ENCODE data around the gene PIK3C2G.

Gene PIK3C2G

DNA sequence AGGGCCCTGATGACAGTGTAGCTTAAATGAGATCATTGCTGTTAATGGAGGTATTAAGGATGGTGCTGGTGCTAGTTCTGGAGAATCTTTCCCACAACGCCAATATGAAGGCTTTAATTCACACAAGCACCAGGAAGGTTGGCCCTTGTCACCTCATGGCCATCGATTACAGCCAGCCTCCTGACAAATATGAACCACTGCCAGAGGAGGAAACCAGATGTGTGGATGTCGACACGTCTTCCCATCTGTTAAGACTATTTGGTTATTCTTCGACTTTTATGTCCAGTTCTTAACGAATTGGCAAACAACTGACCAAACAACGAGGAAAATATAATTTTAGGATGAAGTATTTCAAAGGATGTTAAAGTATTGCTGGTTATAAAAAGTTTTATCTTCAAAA, 79.5 kb downstream of the PIK3C2G start:
- DNase-seq (ENCODE audit: low read depth in 3 of 3): no peak

DNA sequence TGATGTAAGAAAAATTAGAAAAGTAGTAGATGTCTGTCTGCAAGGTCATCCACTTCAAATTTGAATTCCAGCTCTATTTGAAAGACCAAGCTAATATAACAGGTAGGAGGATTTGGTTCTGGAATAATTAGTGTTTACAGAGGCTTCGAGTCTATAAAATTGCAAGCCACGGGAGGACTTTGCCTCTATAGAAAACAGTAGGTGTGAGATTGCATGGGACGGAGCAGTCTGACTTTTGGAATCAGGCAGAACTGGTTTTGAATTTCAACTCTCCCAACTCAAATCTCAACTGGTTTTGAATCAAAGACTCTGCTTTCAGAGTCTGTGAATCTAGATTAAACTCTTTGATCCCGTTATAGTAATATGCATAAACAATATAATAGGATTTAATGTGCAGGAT, 82.4 kb downstream of the PIK3C2G start:
- DNase-seq (ENCODE audit: low read depth in 3 of 3): no peak

DNA sequence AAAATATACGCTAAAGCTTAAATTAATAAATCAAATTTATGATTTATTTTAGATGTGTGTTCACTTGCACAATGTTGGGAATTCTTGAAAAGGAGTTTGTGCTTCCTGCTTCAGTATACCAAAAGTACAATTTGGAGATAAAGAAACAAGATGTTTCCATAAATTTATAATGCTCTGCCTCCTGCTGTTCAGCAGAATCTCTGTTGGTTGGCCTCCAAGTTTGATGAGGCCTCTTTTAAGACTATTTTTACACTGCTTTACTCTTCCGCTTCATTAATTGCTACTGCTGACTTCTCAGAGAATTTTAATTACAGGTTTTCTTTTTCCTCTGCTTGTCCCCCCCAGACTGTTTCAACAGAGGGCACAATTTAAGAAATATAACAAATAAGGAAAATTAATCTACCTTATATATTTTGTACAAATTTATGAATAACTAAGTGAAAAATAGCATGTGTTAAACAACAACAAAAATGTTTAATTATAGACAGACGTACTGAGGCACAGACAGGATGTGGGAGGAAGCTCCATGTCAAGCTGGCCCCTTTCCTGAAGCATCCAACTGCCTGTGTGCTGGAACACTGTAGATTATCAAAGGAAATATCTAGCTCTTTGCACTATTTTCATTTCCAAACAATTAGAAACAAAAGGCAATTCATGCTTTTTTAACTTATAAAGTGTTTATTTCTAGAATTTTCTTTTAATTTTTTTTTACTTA, 83.9 kb downstream of the PIK3C2G start:
- DNase-seq (ENCODE audit: low read depth in 3 of 3): no peak

DNA sequence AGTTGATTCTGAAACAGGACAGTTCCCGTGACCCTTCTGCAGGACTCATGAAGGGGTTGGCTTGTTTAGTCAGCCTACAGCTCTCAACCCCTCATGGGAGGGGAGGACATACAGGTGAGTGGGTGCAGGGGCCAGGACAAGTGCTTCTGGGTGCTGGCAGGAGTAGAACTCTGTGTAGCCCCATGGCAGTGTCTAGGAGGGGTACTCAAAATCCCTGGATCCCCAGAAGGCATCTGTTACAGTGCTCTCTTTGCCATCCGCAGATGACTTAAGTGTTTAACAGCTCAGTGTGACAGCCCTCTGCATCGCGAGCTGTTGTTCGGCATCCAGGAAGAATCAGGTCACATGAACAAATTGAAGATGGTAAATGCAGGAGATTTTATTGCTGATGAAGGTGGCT, 91.0 kb downstream of the PIK3C2G start:
- no peak for DNase-seq (ENCODE audit: low read depth in 3 of 3)

DNA sequence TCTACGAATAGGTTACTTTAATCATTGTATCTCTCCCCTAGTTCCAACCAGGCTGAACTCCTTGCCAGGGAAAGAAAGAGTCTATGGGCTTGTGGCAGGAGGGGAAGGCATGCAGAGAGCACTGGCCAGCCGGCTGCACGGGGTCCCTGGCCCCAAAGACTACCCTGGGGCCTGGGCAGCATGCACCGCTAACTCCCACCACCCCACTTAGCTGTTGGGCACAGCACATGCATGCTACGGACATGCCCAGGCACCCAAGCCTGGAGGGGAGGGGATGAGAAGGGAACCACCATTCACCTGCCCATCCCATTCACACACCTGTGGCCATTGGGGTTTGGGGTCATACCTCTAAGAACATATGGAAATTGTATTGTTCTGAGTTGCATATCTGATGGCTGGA, 94.1 kb downstream of the PIK3C2G start:
- no peak for DNase-seq (ENCODE audit: low read depth in 3 of 3)

DNA sequence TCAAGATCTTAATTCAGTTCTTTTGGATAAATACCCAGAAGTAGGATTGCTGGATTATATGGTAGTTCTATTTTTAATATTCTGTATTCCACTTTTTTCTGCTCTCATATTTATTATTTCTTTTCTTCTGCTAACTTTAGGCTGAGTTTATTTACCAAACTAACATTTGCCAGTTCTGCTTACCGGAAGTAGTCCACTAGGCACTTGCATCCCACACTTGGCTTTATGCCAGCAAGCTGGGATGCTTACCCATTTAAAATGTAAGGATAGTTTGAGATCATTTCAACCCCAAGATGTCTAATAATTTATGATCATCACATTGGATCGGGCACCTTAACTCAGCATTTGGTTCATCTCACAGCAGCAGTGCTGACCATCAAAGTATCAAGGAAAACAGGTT, 96.8 kb downstream of the PIK3C2G start:
- DNase-seq (ENCODE audit: low read depth in 3 of 3): no peak

DNA sequence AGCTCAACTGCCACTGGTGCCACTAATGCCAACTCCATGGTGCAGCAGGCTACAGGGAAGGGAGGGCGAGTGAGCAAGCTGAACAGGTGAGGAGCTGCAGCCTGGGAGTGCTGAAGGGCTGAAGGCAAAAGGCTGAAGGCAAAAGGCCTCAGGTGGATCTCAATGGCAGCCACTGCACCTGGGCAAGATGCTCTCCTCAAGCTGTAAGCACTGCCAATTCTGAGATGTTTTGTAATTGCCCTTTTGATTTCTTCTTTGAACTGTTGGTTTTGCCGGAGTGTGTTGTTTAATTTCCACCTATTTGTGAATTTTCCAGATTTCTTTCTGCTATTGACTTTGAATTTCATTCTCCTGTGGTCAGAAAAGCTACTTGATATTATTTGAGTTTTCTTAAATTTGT, 97.6 kb downstream of the PIK3C2G start:
- no peak for DNase-seq (ENCODE audit: low read depth in 3 of 3)

DNA sequence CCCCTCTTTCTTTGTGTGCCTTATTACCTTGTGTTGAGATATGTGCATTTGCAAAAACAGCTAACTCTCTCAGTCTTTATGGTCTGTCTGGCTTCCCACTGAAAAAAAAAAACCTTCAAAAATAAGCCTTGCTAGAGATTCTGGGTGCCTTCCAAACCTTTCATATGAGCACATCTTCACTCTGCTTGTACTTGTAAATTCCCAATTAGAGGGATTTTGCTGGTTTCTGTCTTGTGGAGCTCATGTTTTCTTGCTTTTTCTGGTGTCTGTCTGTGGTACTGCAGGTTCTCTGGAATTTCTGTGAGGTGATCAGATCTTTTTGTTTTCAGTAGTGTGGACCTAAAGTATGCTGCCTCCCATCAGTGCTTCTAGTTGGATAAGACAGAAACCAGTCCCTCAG, 100.1 kb downstream of the PIK3C2G start:
- no peak for DNase-seq (ENCODE audit: low read depth in 3 of 3)

DNA sequence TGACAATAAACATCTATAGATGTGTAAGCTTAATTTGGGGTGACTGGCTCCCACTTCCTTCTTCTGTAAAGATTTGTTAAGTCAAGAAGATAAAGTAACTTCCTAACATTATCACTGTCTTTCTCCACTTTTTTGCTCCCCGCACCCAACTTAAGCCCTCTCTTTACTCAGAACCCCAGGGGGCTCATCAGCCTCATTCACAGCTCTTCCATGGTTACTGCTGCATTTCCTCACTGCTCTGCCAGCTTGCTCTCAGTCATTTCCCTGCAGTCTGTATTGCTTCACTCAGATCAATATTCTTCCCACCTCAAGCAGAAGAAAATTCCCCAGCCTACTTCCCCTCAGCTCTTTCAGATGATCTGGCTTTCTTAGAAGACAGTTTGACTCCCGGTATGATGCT, 102.0 kb downstream of the PIK3C2G start:
- DNase-seq (ENCODE audit: low read depth in 3 of 3): no peak

DNA sequence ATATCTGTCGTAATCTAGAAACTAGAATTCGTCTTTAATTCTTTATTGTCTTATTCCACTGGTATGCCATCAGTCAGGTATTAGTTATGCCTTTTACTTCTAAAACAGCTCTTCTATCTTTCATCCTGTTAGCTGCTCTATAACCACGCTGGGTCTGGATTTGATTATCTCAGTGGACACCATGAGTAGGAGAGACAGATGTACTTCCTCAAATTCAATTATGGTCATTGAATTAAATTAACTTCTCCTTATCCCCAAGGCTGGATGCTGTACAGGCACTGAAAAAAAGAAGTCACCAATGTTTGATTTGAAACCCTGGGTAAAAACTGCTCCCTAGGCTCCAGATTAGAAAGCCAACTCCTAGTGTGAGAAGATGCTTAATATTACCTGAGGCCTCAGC, 107.3 kb downstream of the PIK3C2G start:
- DNase-seq (ENCODE audit: low read depth in 3 of 3): no peak

DNA sequence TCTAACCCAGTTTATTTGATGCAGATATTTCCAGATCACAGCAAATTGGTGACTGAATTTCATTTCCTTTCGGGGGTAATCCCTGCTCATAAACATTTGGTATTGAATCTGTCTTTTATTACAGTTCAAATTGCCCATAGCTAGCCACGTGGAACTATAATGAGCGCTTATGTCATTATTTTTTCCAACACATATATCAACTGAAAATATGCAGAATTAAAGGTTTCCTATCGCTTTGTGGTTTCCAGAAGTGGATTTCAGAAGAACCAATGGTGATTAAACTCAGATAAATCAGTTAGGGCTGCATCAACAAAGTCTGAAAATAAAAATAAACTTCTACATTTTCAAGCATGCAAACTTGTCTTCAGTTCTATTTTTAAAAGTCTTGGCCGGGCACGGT, 111.9 kb downstream of the PIK3C2G start:
- no peak for DNase-seq (ENCODE audit: low read depth in 3 of 3)

DNA sequence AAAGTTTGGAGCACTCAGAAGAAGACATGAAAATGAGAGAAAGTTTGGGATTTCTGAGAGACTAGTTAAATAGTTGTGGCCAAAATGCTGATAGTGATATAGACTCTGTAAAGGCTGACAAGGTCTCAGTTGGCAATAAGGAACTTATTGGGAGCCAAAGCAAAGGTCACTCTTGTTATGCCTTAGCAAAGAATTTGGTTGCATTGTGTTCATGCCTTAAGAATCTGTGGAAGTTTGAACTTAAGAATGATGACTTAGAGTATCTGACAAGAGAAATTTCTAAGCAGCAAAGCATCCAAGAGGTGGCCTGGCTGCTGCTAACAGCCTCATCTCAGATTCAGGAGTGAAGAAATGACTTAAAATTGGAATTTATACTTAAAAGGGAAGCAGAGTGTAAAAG, 113.8 kb downstream of the PIK3C2G start:
- no peak for DNase-seq (ENCODE audit: low read depth in 3 of 3)

DNA sequence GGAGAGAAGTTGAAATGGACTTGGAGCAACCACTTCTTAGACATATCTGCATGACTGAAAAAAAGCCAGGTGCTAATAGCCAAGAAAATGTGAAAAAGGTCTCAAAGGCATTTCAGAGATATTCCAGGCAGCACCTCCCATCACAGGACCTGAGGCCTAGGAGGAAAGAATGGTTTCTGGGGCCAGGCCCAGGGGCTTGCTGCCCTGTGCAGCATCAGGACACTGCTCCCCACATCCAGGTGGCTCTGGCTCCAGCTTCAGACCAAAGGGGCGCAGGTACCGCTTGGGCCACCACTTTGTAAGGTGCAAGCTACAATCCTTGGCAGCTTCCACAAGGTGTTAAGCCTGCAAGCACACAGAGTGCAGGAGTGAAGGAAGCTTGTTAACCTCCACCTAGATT, 114.3 kb downstream of the PIK3C2G start:
- no peak for DNase-seq (ENCODE audit: low read depth in 3 of 3)

DNA sequence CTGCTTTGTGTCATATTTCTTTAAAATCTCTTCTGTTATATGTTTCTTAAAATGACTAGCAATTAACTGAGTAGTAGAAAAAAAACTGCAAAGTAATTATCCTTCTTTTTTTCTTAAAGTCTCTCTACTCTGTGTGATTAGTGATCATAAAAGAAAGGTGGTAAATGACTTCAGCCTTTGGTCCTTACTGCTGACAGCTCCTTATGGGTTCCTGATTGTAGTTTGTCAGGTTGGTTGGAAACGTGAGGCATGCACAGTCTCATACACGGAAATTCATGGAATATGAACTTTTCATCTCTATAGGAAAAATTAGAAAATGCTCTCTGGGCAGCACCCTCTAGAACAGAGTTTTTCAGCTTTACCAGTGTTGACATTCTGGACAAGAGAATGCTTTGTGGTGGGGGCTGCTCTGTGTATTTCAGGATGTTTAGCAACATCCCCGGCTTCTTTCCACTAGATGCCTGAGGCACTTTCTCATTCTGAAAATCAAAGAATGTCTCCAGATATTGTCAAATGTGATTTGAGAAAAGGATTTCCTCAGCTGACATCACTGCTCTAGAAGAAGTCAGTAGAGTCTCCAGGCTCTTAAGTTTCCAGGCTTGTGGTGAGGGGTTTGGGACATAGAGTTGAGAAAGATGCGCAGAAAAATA, 121.0 kb downstream of the PIK3C2G start:
- DNase-seq (ENCODE audit: low read depth in 3 of 3): no peak

DNA sequence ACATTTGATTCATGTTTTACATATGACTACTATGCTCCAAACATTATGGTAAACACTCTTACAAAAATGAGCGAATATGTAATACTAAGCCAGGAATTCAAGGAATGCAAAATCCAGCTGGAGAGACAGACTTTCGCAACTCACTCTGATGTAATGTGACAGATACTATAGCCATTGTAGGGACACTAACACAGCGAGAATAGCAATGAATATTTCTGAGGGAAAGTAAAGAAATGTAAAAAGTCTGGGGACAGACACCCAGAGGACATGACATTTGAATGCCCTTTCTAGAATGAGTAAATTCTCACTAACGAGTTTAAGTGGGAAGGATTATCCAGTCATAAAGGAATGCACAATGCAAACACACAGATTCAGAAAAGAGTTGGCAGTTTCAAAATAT, 121.9 kb downstream of the PIK3C2G start:
- DNase-seq (ENCODE audit: low read depth in 3 of 3): no peak

DNA sequence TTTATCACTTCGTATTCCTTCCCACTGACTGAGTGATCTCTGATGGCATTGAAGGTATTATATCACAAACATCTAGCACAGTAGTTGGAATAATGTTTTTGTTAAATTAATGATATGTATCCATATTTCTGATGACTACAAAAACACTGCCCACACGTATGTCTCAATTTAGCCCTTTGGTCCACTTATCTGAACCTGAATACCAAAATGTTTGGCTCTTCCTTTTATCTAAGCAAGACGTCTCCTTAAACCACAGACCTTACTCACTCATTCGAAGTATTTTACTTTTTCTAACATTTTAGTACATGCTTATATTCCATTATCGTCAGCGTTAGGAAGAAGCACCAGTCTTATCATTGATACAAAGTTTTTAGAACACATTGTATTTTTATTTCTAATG, 126.4 kb downstream of the PIK3C2G start:
- no peak for DNase-seq (ENCODE audit: low read depth in 3 of 3)

DNA sequence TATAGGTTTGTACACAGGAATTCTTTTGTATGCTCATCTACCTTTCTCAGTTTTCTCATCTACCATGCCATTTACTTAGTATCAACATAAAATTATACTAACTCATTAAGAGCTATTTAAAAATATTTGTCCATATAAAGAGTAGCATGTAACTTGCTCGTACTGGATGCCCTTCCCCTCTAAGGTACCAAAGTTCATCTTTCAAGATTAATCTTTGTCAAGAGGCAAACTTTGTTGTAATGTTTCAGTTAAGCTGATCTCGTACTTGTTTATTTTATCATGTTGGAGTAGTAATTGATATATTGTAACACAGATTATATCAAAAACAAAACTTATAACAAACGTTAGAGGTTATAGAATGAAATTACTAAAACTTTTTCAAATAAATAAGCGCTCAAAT, 128.5 kb downstream of the PIK3C2G start:
- no peak for DNase-seq (ENCODE audit: low read depth in 3 of 3)

DNA sequence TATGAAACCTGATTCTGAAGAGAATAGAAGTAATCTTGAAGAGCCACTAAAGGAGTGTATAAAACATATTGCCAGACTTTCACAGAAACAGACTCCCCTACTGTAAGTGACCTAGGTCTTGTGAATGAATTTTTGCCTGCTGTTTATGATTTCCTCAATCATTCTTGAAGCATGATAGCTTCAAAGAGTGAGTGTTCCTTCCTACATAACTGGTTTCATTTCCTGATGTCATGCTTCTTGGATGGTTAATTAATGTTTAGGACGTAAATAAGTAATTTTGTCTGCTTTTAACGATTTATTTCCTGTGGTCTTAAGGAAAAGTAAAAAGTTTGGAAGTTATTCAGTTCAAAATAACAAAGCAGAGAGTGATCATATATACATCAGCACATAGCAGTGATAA, 129.8 kb downstream of the PIK3C2G start:
- no peak for DNase-seq (ENCODE audit: low read depth in 3 of 3)

DNA sequence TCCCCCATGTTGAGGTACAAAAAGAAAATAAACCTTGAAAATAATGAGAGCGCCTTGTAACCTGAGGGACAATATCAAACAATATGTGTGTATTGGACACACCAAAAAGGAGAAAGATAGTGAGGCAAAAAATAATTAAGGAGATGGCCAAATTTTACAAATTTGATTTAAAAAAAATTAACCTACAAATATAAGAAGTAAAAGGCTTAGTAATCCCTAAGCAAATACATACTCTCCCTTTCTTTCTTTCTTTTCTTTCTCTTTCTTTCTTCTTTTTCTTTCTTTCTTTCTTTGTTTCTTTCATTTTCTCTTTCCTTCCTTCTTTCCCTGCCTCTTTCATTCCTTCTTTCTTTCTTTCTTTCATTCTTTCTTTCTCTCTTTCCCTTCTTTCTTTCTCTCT, 133.4 kb downstream of the PIK3C2G start:
- no peak for DNase-seq (ENCODE audit: low read depth in 3 of 3)

DNA sequence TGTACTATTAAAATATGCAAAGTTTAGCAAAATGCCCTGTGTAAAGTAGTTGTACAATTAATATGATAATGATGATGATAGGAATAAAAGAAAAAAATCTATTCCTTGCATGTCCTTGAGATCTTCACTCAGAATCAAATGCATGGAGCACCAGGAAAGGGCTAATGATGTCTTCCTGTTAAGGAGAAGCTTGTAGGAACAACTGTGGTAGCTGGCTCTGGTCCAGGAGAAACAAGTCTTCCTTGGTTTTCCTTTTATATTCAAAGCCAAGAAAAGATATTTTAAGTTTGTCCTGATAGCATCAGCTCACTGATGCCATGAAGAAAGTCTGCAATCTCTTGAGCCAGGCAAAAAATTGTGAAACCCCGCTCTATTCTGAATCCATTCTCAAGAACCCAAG, 138.9 kb downstream of the PIK3C2G start:
- no peak for DNase-seq (ENCODE audit: low read depth in 3 of 3)

DNA sequence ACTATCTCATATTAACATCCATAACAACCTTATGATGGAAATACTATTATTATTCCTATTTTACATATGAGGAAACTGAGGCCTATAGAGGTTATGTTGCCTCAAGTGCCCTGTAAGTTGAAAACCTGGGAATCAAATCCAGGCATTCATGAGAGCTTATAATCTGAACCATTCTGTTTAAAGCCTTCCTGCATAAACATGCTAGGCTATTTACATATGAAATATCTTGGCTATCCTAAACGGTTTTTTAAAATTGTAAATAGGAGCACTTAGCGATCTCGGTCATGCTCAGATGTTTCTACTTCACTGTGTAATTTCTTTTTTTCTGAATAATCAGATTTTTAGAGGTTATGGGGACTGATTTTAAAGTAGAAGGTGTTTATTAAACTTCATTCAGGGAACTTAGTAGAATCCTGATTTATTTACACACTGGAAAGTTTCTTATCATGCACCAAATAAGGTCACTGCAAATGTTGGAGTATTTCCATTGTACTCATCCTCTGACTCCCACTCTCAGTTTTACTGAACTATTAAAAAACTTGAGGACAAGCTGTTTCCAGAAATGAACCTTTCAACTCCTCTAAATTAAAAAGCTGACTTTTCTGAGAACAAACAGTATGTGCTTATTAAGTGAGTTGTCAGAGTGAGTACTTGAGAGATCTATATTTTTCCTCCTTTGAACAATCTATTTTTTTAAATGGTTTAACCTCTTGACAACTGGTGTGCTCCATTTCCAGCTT, 141.7 kb downstream of the PIK3C2G start:
- no peak for DNase-seq (ENCODE audit: low read depth in 3 of 3)

DNA sequence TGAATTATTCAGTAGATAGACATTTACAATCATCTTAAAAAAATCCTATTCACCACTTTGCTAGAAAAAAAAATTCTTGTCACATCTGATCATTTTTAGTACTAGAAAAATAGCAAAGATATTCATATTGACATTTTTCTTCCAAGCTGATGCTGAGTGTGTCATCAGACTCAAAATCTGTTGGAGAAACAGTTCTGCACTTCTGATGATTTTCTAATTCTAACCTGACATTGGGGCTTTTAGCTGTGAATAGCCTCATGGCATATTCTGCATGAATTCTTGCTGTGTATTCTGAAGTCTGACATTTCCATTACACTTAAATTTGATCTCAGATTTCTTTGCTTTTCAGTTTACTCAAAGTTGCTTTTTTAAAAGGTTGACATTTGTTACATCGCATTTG, 150.1 kb downstream of the PIK3C2G start:
- DNase-seq (ENCODE audit: low read depth in 3 of 3): no peak

DNA sequence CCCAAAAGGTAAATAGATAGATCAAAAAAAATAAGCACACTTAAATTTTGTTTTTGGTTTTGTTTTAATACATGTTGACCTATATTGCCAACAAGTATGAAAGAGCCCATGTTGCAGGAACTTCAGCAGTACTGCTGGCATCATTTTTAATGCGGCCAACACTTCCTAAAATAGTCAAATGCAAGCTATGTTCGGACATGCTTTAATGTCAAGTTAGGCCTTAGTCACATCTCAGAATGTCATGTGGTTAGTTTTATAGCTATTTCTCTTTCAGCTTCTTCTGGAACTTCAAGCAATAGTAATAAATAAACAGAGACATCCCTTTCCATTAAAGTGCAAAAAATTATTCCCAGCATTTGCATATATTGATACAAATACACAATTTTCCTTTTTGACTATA, 153.4 kb downstream of the PIK3C2G start:
- DNase-seq (ENCODE audit: low read depth in 3 of 3): no peak
